SU-DHL-6 (cell line): ENCODE results near the gene BCL2L15.

Experiments used
- H2AFZ ChIP-seq: fragments of 200-600 bp; sonication (generic); 2 replicates; pipeline ENCODE4 v1.6.1; 2014; ENCODE audit warnings: low read depth, mild to moderate bottlenecking, moderate library complexity, mixed read lengths, antibody characterized with exemption, low read length; ENCODE audit not compliant: severe bottlenecking
- H3F3A ChIP-seq: fragments of 200-600 bp; shearing (Covaris generic); 2 replicates; pipeline ENCODE4 v1.6.0; 2016; ENCODE audit warnings: antibody characterized with exemption, mild to moderate bottlenecking; ENCODE audit not compliant: insufficient read depth
- H3K27ac ChIP-seq: fragments of 200-600 bp; sonication (generic); 2 replicates; pipeline ENCODE4 v1.5.1; 2016; ENCODE audit warnings: low read depth, mild to moderate bottlenecking, low read length, moderate library complexity, mixed read lengths
- H3K27me3 ChIP-seq: fragments of 200-600 bp; sonication (generic), shearing (Covaris generic); 2 replicates; pipeline ENCODE4 v1.6.0; 2014; ENCODE audit warnings: mild to moderate bottlenecking, low read length
- H3K36me3 ChIP-seq: fragments of 200-600 bp; sonication (generic); 2 replicates; pipeline ENCODE4 v1.6.1; 2014; ENCODE audit warnings: mild to moderate bottlenecking, low read length, mixed read lengths
- H3K4me2 ChIP-seq: fragments of 300-600, 200-600 bp; shearing (Covaris generic), sonication (generic); 2 replicates; pipeline ENCODE4 v1.6.0; 2014; ENCODE audit warnings: low read length, low read depth, mild to moderate bottlenecking; ENCODE audit not compliant: poor library complexity, severe bottlenecking
- H3K4me3 ChIP-seq: fragments of 200-600 bp; sonication (generic); 2 replicates; pipeline ENCODE4 v1.5.1; 2014; ENCODE audit warnings: antibody characterized with exemption, low read length, mild to moderate bottlenecking, mixed read lengths; ENCODE audit not compliant: insufficient read depth, poor library complexity, severe bottlenecking
- H3K79me2 ChIP-seq: fragments of 200-600 bp; sonication (generic); 2 replicates; pipeline ENCODE4 v1.6.1; 2014; ENCODE audit warnings: mild to moderate bottlenecking, low read length, moderate library complexity; ENCODE audit not compliant: insufficient read depth
- H3K9ac ChIP-seq: fragments of 200-600 bp; sonication (generic); 2 replicates; pipeline ENCODE4 v1.7.0; 2014; ENCODE audit warnings: mild to moderate bottlenecking, low read length
- H3K9me2 ChIP-seq: fragments of 200-600 bp; sonication (generic); replicated peaks from 2 replicates; pipeline ENCODE4 v1.6.1; 2014; ENCODE audit warnings: low read length; ENCODE audit not compliant: insufficient read depth
- H3K9me3 ChIP-seq: fragments of 200-600 bp; sonication (generic); 2 replicates; pipeline ENCODE4 v1.6.1; 2014; ENCODE audit warnings: low read length, mixed read lengths; ENCODE audit not compliant: insufficient read depth
- H4K20me1 ChIP-seq: fragments of 200-600 bp; sonication (generic); 2 replicates; pipeline ENCODE4 v1.6.1; 2014; ENCODE audit warnings: low read depth, mild to moderate bottlenecking, antibody characterized with exemption, low read length, moderate library complexity, mixed read lengths
- EZH2phosphoT487 ChIP-seq: fragments of 200-600 bp; sonication (generic), shearing (Covaris generic); conservative IDR thresholded peaks from 2 replicates; pipeline ENCODE4 v1.6.1; 2018; ENCODE audit warnings: mild to moderate bottlenecking, antibody characterized with exemption, low read length, moderate library complexity, mixed read lengths
- TF ChIP-seq, protein P1 (sequence below): fragments of 200-600 bp; sonication (generic); IDR thresholded peaks from one replicate; pipeline ENCODE4 v1.5.1; 2017; ENCODE audit warnings: antibody characterized with exemption, mild to moderate bottlenecking, low read length, moderate library complexity; ENCODE audit not compliant: insufficient read depth, poor library complexity, severe bottlenecking

The BCL2L15 gene

DNA sequence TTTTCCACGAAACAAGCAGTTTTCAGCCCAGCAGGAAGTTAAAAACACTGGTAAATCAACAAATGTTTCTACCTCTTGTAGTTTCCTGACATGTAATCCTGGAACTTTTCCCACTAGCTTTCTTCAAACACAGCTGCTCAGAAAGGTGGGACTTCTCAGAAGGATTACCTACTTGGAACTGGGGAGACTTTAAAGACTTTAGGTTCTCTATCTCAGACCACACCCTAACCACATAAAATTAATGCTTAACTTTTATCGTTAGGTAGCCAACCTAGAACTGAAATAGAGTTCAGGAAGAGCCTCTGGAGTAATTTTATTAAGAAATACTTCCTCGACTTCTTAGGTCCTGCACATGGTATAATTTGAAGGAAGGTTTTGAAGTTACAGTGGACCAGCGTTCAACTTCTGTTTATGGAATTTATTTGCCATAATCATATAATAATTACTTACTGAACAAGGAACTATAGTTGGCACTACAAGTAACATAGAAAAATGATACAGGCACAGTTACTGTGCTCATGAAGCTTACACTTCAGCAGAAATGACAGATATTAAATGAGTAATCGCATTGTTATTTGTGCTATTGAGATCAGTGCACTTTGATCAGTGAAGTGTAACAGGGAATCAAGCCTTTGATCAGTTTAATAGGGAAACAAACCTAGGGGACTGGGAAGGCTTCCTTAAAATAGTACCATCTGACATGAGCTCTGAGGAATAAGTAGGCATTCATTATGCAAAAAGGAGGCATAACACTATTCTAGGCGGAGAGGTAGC, at the start of gene BCL2L15:
Gene BCL2L15, minus strand, starts transcription at position 180 of the 774 bp plus-strand sequence. CDS start 206 bp downstream, outside the sequence.
- no peak within 1 kb of the TSS for H3K9ac ChIP-seq
- H3K9me3 ChIP-seq = no peaks in the 10 kb centered on the region
- no peaks in the 10 kb centered on the region for H3K9me2 ChIP-seq
- H3F3A ChIP-seq = no peaks in the 10 kb centered on the region
- H3K79me2 ChIP-seq = no peaks in the 10 kb centered on the region
- no peak within 1 kb of the TSS for H3K4me2 ChIP-seq
- no peak within 1 kb of the TSS for H3K4me3 ChIP-seq
- no peaks in the 10 kb centered on the region for H4K20me1 ChIP-seq
- H3K36me3 ChIP-seq = no peaks in the 10 kb centered on the region
- H3K27ac ChIP-seq = no peak within 1 kb of the TSS
- no peaks in the 10 kb centered on the region for H3K27me3 ChIP-seq
- H2AFZ ChIP-seq = no peak within 1 kb of the TSS
- TF ChIP-seq, protein P1, sequence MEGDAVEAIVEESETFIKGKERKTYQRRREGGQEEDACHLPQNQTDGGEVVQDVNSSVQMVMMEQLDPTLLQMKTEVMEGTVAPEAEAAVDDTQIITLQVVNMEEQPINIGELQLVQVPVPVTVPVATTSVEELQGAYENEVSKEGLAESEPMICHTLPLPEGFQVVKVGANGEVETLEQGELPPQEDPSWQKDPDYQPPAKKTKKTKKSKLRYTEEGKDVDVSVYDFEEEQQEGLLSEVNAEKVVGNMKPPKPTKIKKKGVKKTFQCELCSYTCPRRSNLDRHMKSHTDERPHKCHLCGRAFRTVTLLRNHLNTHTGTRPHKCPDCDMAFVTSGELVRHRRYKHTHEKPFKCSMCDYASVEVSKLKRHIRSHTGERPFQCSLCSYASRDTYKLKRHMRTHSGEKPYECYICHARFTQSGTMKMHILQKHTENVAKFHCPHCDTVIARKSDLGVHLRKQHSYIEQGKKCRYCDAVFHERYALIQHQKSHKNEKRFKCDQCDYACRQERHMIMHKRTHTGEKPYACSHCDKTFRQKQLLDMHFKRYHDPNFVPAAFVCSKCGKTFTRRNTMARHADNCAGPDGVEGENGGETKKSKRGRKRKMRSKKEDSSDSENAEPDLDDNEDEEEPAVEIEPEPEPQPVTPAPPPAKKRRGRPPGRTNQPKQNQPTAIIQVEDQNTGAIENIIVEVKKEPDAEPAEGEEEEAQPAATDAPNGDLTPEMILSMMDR = no peak
- TF ChIP-seq EZH2phosphoT487 = no peak

DNA sequence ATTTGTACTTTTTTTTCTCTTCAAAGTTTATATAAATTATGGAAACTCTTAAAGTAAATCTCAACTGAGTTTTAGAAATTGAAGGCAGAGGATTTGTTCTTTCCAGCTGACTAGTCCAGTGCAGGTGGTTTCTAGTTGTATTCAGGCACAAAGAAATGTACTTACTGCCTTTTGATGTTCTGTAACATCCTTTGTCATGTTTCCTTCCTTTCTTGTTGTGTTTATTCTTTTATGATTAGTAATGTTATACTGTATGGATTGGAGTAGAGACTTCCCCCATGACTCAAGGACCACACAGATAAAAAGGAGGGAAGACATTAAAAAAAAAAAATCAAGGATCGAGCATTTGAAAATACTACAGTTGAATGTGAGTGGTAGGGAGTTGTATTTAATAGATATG, 49.8 kb upstream of the BCL2L15 start:
- Histone ChIP-seq H3K36me3 (peaks cover 7% of the 10 kb centered on the region; the same call in 1 of the 2 replicates), H4K20me1 (0 out of 2 replicates have a peak, but pooled peaks cover 8% of the 10 kb centered on the region), H3K9ac (no peak overlapping the region), H3K79me2 (peaks cover 88% of the 10 kb centered on the region), H3K4me2 (no peak overlapping the region), H3K4me3 (no peak overlapping the region), H3K9me2 (no peaks in the 10 kb centered on the region), H3K9me3 (no peaks in the 10 kb centered on the region), H3K27me3 (no peaks in the 10 kb centered on the region), H3K27ac (no peak overlapping the region), H2AFZ (no peak overlapping the region), H3F3A (no peaks in the 10 kb centered on the region; the same call in 1 of the 2 replicates)
- TF ChIP-seq, protein P1 = no peak
- no peak for TF ChIP-seq EZH2phosphoT487

DNA sequence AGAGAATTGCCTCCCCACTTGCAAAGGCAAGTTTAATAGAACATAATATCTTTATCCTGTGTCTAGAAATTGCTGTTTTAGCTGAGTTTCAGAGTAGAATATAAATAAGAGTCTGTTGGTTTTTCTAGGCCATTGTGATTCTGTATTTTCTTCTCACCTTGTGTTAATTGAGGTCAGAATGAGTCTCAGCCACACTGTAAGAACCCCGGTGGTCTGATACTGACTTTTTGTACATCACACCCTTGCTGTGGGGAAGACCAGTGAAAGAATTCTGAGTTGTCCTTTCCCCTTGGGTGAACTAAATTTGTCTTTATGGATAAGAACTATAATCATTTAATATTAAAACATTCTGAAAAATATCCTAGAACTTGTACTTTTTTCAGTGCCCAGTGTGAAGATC, 48.6 kb upstream of the BCL2L15 start:
- Histone ChIP-seq H4K20me1 (peaks cover 10% of the 10 kb centered on the region; the same call in 1 of the 2 replicates), H3K9ac (no peak overlapping the region), H3F3A (no peaks in the 10 kb centered on the region; the same call in 1 of the 2 replicates), H3K9me2 (no peaks in the 10 kb centered on the region), H3K27ac (no peak overlapping the region), H3K36me3 (peaks cover 2% of the 10 kb centered on the region; the same call in 1 of the 2 replicates), H3K4me2 (no peak overlapping the region), H3K79me2 (peaks cover 96% of the 10 kb centered on the region), H3K4me3 (no peak overlapping the region), H3K9me3 (no peaks in the 10 kb centered on the region), H2AFZ (no peak overlapping the region), H3K27me3 (no peaks in the 10 kb centered on the region)
- no peak for TF ChIP-seq EZH2phosphoT487
- TF ChIP-seq, protein P1 = no peak
